Cortex of kidney (tissue), 1 donor: Measurements from ENCODE around the gene ASAP2.

Experiments used
- DNase-seq: peaks from one replicate; lab custom pipeline; 2025; lab: John Stamatoyannopoulos, UW

The ASAP2 gene

DNA sequence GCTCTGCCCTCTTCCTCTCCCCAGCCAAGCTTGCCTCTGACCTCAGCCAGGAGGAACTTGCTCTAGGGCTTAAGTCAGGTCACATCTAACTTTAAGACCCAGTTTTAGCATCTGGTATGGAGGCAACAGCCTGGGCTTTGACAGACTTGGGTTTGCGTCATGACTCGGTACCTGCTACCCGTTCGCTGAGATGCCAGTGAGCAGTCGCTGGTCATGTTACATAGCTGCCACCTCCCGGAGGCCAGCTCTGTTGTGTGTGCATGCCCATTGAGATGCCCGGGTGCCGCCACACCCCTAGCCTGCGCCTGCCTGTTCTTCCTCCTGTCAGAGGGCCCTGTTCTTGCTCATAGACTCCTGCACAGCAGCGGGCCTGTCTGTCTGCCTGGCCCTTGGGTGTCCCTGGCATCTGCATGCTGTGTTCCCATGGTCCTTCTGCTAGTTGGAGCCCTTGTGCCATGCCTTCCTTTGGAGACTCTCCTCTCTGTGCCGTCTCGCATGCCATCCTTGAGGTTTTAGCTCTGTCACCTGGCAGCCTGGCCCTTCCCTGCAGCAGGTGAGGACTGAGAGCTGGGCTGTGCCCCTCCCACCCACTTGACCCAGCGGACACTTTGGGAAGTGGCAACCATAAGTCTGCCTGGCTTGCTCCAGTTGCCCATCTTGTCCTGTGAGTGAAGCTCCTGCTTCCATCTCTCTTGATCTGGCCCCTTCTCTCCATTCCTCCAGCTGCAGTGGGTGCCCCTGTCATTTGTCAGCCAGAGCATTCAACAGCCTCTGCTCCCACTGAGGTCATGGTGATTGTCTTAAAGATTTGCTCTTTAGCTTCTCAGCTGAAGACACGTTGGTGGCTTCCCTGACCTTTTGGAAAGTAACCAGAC lies 24.9 kb downstream of the ASAP2 start:
- no peak for DNase-seq

DNA sequence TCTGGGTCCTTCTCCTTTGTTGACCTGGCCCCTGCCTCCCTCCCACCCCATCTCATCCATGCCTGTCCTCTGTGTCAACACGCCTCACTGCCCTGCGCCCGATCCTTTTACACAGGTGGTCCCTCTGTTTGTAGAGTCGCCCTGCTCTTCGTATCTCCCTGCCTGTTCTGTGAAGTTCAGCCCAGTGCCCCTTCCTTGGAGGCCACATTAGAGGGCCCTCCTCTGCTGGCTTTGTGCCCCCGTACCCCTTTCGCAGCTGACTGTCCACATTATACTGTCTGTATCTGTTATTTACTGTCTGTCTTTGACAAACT lies 25.5 kb downstream of the ASAP2 start:
- no peak for DNase-seq

GRCh38 chr2:9232886-9233285 lies 26.3 kb downstream of the ASAP2 start:
- no peak for DNase-seq

- no peak for DNase-seq
Measured at GRCh38 chr2:9234680-9235146, 28.1 kb downstream of the ASAP2 start.

- no peak for DNase-seq
Measured at GRCh38 chr2:9235147-9236044, 28.8 kb downstream of the ASAP2 start.

DNA sequence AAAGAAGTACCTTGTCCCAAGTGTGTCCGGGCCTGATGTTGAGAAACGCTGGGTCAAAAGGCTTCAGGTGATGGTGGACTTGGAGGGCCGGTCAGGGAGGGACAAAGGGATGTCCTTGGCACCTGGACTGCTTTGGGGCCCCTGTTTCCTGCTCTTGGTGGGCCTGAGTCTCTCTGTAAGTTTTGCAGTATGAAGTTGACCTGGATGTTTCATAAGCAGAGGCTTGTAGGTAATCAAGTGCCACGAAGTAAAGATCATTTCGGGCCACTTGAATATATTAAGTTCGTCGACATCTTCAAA lies 29.4 kb downstream of the ASAP2 start:
- DNase-seq, result no peak

DNA sequence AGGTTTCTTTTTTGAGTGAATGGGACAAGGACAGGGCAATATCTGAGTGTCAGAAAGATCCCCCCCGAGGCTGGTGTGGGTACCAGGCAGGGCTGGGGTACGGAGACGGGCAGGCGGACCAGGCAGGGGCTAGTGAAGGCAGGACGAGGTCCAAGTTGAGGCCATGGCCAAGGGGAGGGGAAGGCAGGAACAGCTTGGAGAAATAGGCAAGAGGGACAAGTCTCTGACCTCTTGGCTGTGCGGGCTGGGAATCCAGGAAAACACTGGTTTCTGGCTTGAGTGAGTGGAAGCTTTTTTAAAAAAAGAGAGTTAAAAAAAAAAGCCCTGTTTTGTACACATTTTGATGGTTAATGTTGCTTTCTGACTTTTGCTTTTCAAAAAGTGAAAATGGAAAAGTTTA lies 30.3 kb downstream of the ASAP2 start:
- no peak for DNase-seq

DNA sequence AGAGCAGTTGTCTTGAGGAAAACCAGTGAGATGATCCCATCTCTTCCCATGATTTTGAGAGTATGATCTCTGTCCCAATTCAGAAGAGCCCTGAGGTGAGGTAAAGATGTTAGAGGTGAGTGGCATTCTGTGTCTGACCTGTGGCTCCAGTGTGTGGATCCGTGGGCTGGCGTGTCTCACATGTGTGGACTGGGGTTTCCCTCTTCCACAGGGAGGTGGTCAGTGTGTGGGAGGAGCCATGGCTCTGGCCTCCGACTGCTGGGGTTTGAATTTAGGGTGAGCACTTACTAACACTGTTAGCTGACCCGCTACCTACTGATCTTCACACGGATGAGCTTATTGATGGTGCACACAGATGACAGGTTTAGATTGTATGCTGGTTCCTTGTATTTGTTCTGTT lies 31.2 kb downstream of the ASAP2 start:
- no peak for DNase-seq

DNA sequence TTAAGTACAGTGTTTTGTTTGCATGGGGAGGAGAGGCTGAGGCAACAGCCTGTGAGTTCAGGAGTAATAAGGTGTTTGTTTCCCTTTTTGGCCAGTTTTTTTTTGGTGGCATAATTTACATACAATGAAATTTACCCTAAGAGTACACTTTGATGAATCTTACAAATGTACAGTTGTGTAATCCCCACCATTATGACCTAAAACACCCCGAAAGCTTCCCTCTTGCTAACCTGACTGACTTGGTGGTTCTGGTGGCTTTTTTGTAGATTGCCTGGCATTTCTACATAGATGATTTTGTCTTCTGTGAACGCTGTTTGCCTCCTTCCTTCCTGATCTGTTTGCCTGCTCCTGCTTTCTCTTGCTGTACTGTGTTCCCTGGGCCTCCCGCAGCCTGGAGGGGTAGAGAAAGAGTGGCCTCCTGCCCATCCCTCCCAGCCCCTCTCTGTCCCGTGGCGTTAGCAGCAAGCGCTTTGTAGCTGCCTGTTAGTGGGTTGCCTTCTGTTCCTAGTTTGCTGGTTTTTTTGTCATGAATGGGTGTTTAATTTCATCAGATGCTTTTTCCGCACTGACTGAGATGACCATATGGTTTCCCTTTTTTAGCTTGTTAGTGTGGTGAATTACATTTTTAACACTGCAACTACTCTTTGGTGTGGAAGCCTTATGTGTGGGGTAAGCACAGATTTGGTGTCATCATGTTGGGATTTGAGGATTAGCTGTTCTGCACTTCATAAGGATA lies 32.1 kb downstream of the ASAP2 start:
- no peak for DNase-seq

GRCh38 chr2:9239616-9240015 lies 33.0 kb downstream of the ASAP2 start:
- DNase-seq, result no peak

DNA sequence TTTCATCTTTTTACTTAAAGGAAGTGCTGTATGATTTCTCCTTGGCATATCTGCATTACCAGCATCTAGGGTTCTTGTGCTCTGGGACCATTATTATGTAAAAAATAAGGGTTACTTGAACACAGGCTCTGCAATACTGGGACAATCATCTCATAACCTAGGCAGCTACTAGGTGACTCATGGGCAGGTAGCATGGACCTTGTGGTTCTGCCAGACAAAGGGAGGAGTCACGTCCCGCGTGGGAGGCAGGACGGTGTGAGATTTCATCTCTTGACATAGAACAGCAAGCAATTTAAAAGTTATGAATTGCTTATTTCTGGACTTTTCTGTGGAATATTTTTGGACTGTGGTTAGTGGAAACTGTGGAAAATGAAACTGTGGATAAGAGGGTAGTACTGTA lies 34.1 kb downstream of the ASAP2 start:
- no peak for DNase-seq

DNA sequence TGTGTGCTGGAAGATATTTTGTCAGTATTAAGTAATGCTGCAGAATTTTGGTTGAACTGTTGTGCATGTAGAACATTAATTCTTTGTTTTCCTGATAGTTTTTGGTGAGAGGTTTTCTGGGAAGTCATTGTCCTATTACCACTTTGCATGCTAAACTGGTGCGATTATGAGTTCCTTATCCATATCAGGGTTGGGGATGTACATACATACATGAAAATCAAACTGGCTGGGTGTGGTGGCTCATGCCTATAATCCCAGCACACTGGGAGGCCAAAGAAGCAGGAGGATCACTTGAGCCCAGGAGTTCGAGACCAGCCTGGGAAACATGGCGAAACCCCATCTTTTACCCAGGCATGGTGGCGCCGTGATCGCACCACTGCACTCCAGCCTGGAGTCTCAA lies 34.6 kb downstream of the ASAP2 start:
- DNase-seq, result no peak

DNA sequence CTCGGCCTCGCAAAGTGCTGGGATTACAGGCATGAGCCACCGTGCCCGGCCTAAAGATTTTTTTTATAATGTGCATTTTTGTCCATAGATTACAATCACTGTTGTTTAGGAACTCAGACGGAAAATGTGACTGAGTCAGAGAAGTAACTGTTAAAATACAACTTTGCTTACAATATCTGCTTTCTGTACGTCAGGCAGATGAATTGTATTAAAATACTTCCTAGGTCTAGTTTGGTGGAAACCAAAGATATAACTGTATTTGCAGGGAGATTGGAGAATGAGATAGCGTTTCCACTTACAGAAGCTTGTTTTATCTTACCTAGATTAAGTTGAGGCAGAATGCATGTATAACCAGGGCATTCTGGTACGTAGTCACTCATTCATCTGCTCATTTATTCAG lies 36.7 kb downstream of the ASAP2 start:
- DNase-seq, result no peak

GRCh38 chr2:9244985-9245544 lies 38.5 kb downstream of the ASAP2 start:
- no peak for DNase-seq

- no peak for DNase-seq
Measured at GRCh38 chr2:9247177-9247576, 40.6 kb downstream of the ASAP2 start.

DNA sequence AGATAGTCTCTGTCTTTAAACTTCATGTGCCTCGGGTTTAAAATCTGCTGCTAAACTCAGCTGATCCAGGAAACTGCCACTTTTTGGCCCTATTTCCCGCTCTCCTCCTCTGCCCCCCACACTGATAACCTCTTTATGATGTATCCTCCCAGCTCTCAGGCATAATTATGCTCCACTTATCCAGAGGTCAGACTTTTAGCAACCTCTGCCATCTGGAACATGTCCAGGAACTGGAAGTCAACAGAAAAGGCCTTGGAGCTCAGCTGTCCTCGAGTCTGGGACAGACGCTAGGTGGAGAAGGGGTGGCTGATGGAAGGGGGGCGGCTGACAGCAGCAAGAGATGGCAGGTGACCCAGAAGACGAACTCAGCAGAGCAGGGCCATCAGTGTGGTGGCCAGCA lies 41.2 kb downstream of the ASAP2 start:
- DNase-seq, result no peak

DNA sequence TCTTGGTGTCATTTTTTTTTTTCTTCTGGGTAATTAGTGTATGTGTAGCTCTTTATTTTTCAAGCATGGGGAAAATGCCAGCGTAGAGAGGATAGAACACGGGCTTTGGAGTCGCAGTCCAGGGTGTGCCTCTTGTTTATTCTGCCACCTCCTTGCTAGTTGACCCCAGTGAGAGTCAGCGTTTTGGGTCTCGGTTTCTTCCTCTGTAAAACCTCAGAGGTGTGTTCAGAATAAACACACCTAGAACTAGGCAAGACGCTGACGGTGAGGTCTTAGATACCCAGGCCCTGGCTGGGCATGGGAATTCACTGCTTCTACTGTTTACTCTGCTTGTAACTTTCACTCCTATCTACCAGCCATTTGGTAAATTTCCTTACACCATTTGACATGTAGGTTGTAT lies 41.8 kb downstream of the ASAP2 start:
- DNase-seq, result no peak

- no peak for DNase-seq
Measured at GRCh38 chr2:9249020-9249800, 42.6 kb downstream of the ASAP2 start.

DNA sequence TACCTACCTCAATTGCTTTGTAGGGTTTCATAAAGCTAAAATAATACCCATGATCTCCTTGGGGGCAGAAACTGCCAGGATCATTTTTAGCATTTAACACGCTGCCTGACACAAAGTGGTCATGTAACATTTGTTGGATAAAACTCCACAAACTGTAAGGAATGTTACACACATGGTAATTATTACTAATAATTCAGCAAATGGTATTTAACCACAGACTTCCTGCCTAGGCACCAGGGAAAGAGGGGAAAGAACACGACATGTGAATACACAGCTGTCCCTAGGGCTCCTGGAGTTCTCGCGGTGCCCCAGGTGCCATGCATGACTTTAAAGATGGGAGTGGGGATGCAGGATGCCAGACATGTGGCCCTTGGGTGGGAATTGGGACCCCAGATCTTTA lies 43.5 kb downstream of the ASAP2 start:
- no peak for DNase-seq

GRCh38 chr2:9250498-9251153 lies 44.0 kb downstream of the ASAP2 start:
- no peak for DNase-seq
